NCI-H2081 (cell line): ENCODE data around the gene NHSL1.

Source experiments
- DNase-seq, 2 experiments: peaks; one replicate each; lab custom pipeline; 2025; lab: John Stamatoyannopoulos, UW

NHSL1 gene

GRCh38 chr6:138493413-138493812, 5.9 kb downstream of the NHSL1 start:
- peak in 1 of 2 experiments; percentile 4 for DNase-seq

- no peak for DNase-seq
Measured at GRCh38 chr6:138492871-138493270, 6.4 kb downstream of the NHSL1 start.

- peak in 1 of 2 experiments; percentile 35 for DNase-seq
Measured at GRCh38 chr6:138492113-138492512, 7.2 kb downstream of the NHSL1 start.

- no peak for DNase-seq
Measured at GRCh38 chr6:138491017-138491416, 8.3 kb downstream of the NHSL1 start.

GRCh38 chr6:138489846-138490245, 9.4 kb downstream of the NHSL1 start:
- no peak for DNase-seq

GRCh38 chr6:138487102-138487604, 12.1 kb downstream of the NHSL1 start:
- DNase-seq: no peak

- no peak for DNase-seq
Measured at GRCh38 chr6:138486249-138487101, 12.8 kb downstream of the NHSL1 start.

- no peak for DNase-seq
Measured at GRCh38 chr6:138485586-138486248, 13.6 kb downstream of the NHSL1 start.

- peak in 1 of 2 experiments; percentile 8 for DNase-seq
Measured at GRCh38 chr6:138485005-138485545, 14.2 kb downstream of the NHSL1 start.

GRCh38 chr6:138484018-138484731, 15.1 kb downstream of the NHSL1 start:
- DNase-seq: no peak

GRCh38 chr6:138482816-138483215, 16.5 kb downstream of the NHSL1 start:
- DNase-seq: no peak

- DNase-seq: no peak
Measured at GRCh38 chr6:138480279-138480949, 18.9 kb downstream of the NHSL1 start.

GRCh38 chr6:138477913-138478539, 21.3 kb downstream of the NHSL1 start:
- no peak for DNase-seq

- no peak for DNase-seq
Measured at GRCh38 chr6:138476116-138476515, 23.2 kb downstream of the NHSL1 start.

GRCh38 chr6:138473144-138473543, 26.1 kb downstream of the NHSL1 start:
- DNase-seq: no peak

- DNase-seq: peak in 1 of 2 experiments; percentile 18
Measured at GRCh38 chr6:138468320-138469015, 30.8 kb downstream of the NHSL1 start.

- no peak for DNase-seq
Measured at GRCh38 chr6:138467901-138468300, 31.4 kb downstream of the NHSL1 start.

- no peak for DNase-seq
Measured at GRCh38 chr6:138465007-138465645, 34.2 kb downstream of the NHSL1 start.

- DNase-seq: no peak
Measured at GRCh38 chr6:138464085-138464484, 35.2 kb downstream of the NHSL1 start.

GRCh38 chr6:138461647-138462046, 37.6 kb downstream of the NHSL1 start:
- DNase-seq: no peak
